Endothelial cell of umbilical vein (primary cell): ENCODE results near the gene KRTAP6-2. TPM values are rescaled to one million over a fixed set of nuclear protein-coding genes. Genes with fewer than 3 reads are reported as not detected.

ENCODE experiments used
- BruUV-seq: library from RNA; stranded (reverse); fragments of 400-500 nt; replicated peaks from 2 replicates; lab custom pipeline; 2021; lab: Mats Ljungman, UMichigan
- CTCF ChIA-PET: fragments of 300-600, 350-600 bp; sonication (Branson Sonifier 250); formaldehyde crosslinking; loops from one replicate; lab custom pipeline; 2021; ENCODE audit warnings: antibody characterized with exemption, inconsistent platforms; lab: Charles Lee
- POLR2A ChIA-PET: fragments of 300-600, 350-600 bp; sonication (Branson Sonifier 250); formaldehyde crosslinking; loops from one replicate; lab custom pipeline; 2021; ENCODE audit warnings: antibody characterized with exemption, inconsistent platforms; lab: Charles Lee
- DNase-seq: peaks from one replicate; pipeline ENCODE4 v3.0.0-alpha.2; 2011; ENCODE audit warnings: low read depth, low spot score
- FAIRE-seq: peaks from 2 replicates; lab custom pipeline; 2011; peaks lifted over from hg19 to GRCh38; lab: Jason Lieb, UNC
- H2AFZ ChIP-seq: 2 replicates; pipeline ENCODE4 v1.6.0; 2012; ENCODE audit warnings: low read depth, low read length, control low read depth, inconsistent platforms
- H3K27ac ChIP-seq: 2 replicates; pipeline ENCODE4 v1.5.1; 2011; ENCODE audit warnings: low read depth, mild to moderate bottlenecking, control low read depth, low read length, moderate library complexity; ENCODE audit not compliant: insufficient read depth
- H3K27me3 ChIP-seq, 2 experiments: 2 replicates each; pipeline versions ENCODE4 v1.6.0 to v1.6.1; 2011; ENCODE audit warnings: low read length in 2 of 2, mixed read lengths in 1 of 2; ENCODE audit not compliant: control insufficient read depth in 2 of 2, insufficient read depth in 2 of 2
- H3K36me3 ChIP-seq, 2 experiments: 2 replicates in 1 of 2; 3 replicates in 1 of 2; pipeline ENCODE4 v1.5.1; 2011; ENCODE audit warnings: low read length in 2 of 2, mild to moderate bottlenecking in 1 of 2, moderate library complexity in 1 of 2; ENCODE audit not compliant: control insufficient read depth in 2 of 2, insufficient read depth in 2 of 2; ENCODE audit errors: extremely low read depth in 1 of 2
- H3K4me1 ChIP-seq: 3 replicates; pipeline ENCODE4 v1.5.1; 2011; ENCODE audit warnings: mild to moderate bottlenecking, low read length; ENCODE audit not compliant: control insufficient read depth, insufficient read depth; ENCODE audit errors: extremely low read depth
- H3K4me2 ChIP-seq: 2 replicates; pipeline ENCODE4 v1.6.1; 2011; ENCODE audit warnings: low read length, control low read depth, mixed read lengths; ENCODE audit not compliant: insufficient read depth
- H3K4me3 ChIP-seq, 3 experiments: fragments of 200-600 bp in 1 of 3; sonication (generic), shearing (Covaris generic) in 1 of 3; replicated peaks in 1 of 3; 2 replicates each; pipeline ENCODE4 v1.5.1; 2011 to 2016; ENCODE audit warnings: control low read depth in 3 of 3, low read length in 3 of 3, mild to moderate bottlenecking in 2 of 3, inconsistent platforms in 1 of 3, low read depth in 1 of 3, moderate library complexity in 1 of 3; ENCODE audit not compliant: insufficient read depth in 1 of 3
- H3K79me2 ChIP-seq: 2 replicates; pipeline ENCODE4 v1.6.0; 2012; ENCODE audit warnings: low read length, inconsistent platforms; ENCODE audit not compliant: control insufficient read depth, insufficient read depth
- H3K9ac ChIP-seq: replicated peaks from 2 replicates; pipeline ENCODE3; 2011; ENCODE audit warnings: low read length, control low read depth; ENCODE audit not compliant: insufficient read depth; ENCODE audit errors: extremely low read depth
- H3K9me1 ChIP-seq: replicated peaks from 3 replicates; pipeline ENCODE4 v1.6.0; 2011; ENCODE audit warnings: mild to moderate bottlenecking, low read length; ENCODE audit not compliant: control insufficient read depth, insufficient read depth; ENCODE audit errors: extremely low read depth
- H3K9me3 ChIP-seq: replicated peaks from 2 replicates; pipeline ENCODE4 v1.5.1; 2012; ENCODE audit warnings: low read length, inconsistent platforms; ENCODE audit not compliant: control insufficient read depth, insufficient read depth
- H4K20me1 ChIP-seq: replicated peaks from 2 replicates; pipeline ENCODE3; 2011; ENCODE audit warnings: mild to moderate bottlenecking, low read length; ENCODE audit not compliant: control insufficient read depth, insufficient read depth; ENCODE audit errors: extremely low read depth
- CTCF ChIP-seq, 2 donors: IDR thresholded peaks; 1 replicate in 1 of 2; 2 replicates in 1 of 2; pipeline ENCODE4 v1.5.1; 2011; ENCODE audit warnings: low read length in 2 of 2, mild to moderate bottlenecking in 2 of 2, moderate library complexity in 2 of 2, control low read depth in 1 of 2, inconsistent platforms in 1 of 2, low read depth in 1 of 2; ENCODE audit not compliant: insufficient read depth in 1 of 2; ENCODE audit errors: extremely low read depth in 1 of 2
- EZH2 ChIP-seq: IDR thresholded peaks from 2 replicates; pipeline ENCODE4 v1.6.1; 2012; ENCODE audit warnings: borderline replicate concordance, low read depth, mild to moderate bottlenecking, moderate library complexity, low read length, inconsistent platforms; ENCODE audit not compliant: severe bottlenecking
- FOS ChIP-seq: IDR thresholded peaks from 2 replicates; pipeline ENCODE4 v1.6.1; 2011; ENCODE audit warnings: mild to moderate bottlenecking, low read length, moderate library complexity, borderline replicate concordance; ENCODE audit not compliant: insufficient read depth
- GATA2 ChIP-seq: IDR thresholded peaks from 2 replicates; pipeline ENCODE4 v1.7.0; 2011; ENCODE audit warnings: low read depth, mild to moderate bottlenecking, moderate library complexity, mixed read lengths, low read length; ENCODE audit not compliant: insufficient read length, insufficient read depth
- JUN ChIP-seq: IDR thresholded peaks from 2 replicates; pipeline ENCODE4 v1.6.1; 2011; ENCODE audit warnings: borderline replicate concordance, low read depth; ENCODE audit not compliant: insufficient read length, insufficient read depth
- MYC ChIP-seq: IDR thresholded peaks from one replicate; pipeline ENCODE4 v1.6.1; 2011; ENCODE audit warnings: mild to moderate bottlenecking, low read depth, low read length
- POLR2A ChIP-seq: IDR thresholded peaks from 2 replicates; pipeline ENCODE4 v1.6.1; 2012; ENCODE audit warnings: low read depth, mild to moderate bottlenecking, control low read depth, low read length
- POLR2AphosphoS5 ChIP-seq: IDR thresholded peaks from 2 replicates; pipeline ENCODE4 v1.6.1; 2012; ENCODE audit warnings: low read depth, mild to moderate bottlenecking, control low read depth, low read length, moderate library complexity; ENCODE audit not compliant: insufficient read depth
- dilution Hi-C: fragments of 300-500 bp; cut with MboI; formaldehyde crosslinking; loops from one replicate; pipeline ENCODE4 v1.15.0; 2019; ENCODE audit warnings: low sequenced_read_pairs; ENCODE audit not compliant: extremely low pct_ligation_motif_present
- intact Hi-C: fragments of 100-400 bp; cut with micrococcal nuclease; formaldehyde crosslinking; loops from one replicate; pipeline ENCODE4 v1.10.0; 2022
- polyA plus RNA-seq, 4 experiments: library from polyadenylated mRNA; depleted of rRNA in 3 of 4; stranded (reverse) in 3 of 4; unstranded in 1 of 4; fragments of >200 nt; gene quantifications; 2 replicates each; pipeline versions ENCODE4 v1.2.1 to v1.2.3, GENCODE V29; 2011 to 2012; ENCODE audit warnings: missing spikeins in 1 of 4
- total RNA-seq: library from RNA; stranded (reverse); gene quantifications from 2 replicates; pipeline ENCODE4 v1.2.3, GENCODE V29; 2021
- TF ChIP-seq, protein P1 (sequence below): IDR thresholded peaks from 2 replicates; pipeline ENCODE4 v1.6.1; 2011; ENCODE audit not compliant: insufficient read depth, insufficient read length

KRTAP6-2 gene
- total and polyA plus RNA-seq, 2 donors (not counting 3 experiments of a cell fraction or from before 2014, with no cell fraction given), result not detected

- H3K9me3 ChIP-seq, result peaks cover 2% of the 10 kb centered on the region
- ChIA-PET POLR2A (no interaction called here), CTCF (no interaction called here)
- H3K9me1 ChIP-seq, result no peaks in the 10 kb centered on the region
- TF ChIP-seq CTCF (IDR thresholded peaks at IDR 0.05; ENCODE audit: extremely low read depth in 1 of 2, insufficient read depth in 1 of 2, low read depth in 1 of 2, low read length in 2 of 2) (no peak), GATA2 (no peak), EZH2 (no peak), MYC (no peak), POLR2AphosphoS5 (no peak), JUN (no peak), POLR2A (no peak), FOS (no peak)
- TF ChIP-seq, protein P1, sequence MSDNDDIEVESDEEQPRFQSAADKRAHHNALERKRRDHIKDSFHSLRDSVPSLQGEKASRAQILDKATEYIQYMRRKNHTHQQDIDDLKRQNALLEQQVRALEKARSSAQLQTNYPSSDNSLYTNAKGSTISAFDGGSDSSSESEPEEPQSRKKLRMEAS, result no peak
- H3K27ac ChIP-seq, result no peak overlapping the region
- dilution Hi-C loops, result no loop called here
- no peaks in the 10 kb centered on the region for H3K79me2 ChIP-seq
- H2AFZ ChIP-seq, result no peak overlapping the region
- FAIRE-seq (no peak), DNase-seq (no peak)
- H3K4me1 ChIP-seq, result no peaks in the 10 kb centered on the region
- BruUV-seq, result no TSS peak
- intact Hi-C loops, result no loop called here
- H3K4me3 ChIP-seq, result no peak overlapping the region
- H3K4me2 ChIP-seq, result no peak overlapping the region
- H3K36me3 ChIP-seq, result no peaks in the 10 kb centered on the region
- no peak overlapping the region for H3K9ac ChIP-seq
- no peaks in the 10 kb centered on the region for H4K20me1 ChIP-seq
- no peaks in the 10 kb centered on the region for H3K27me3 ChIP-seq
Measured at GRCh38 chr21:30646904-30647414, 48.3 kb upstream of the KRTAP6-2 start.
